NCI-H2227 treated with DMSO at 0.1 percent for 48 hours (cell line): Measurements from ENCODE around the gene FCN2.
A peak's percentile ranks its signal among the peaks of the same experiment; 100 is the strongest.

ENCODE experiments used
- DNase-seq: peaks from one replicate; lab custom pipeline; 2025; lab: John Stamatoyannopoulos, UW

The FCN2 gene

GRCh38 chr9:134933076-134933659, 52.6 kb downstream of the FCN2 start:
- DNase-seq: no peak

GRCh38 chr9:134935056-134935640, 54.5 kb downstream of the FCN2 start:
- DNase-seq: peak; percentile 6

- DNase-seq: no peak
Measured at GRCh38 chr9:134935701-134936345, 55.2 kb downstream of the FCN2 start.

- DNase-seq: no peak
Measured at GRCh38 chr9:134936346-134937163, 55.9 kb downstream of the FCN2 start.
